Measurements from ENCODE around the gene TRPM3. TPM values are rescaled to one million over a fixed set of nuclear protein-coding genes. Genes with fewer than 3 reads are reported as not detected.

The TRPM3 gene
- polyA plus RNA-seq, 12 donors = 0.16 to 2.0 (median 0.36) TPM; not detected in 2

- no peak for DNase-seq
These were observed 227.8 kb downstream of the TRPM3 start for GRCh38 chr9:70893580-70894122.

GRCh38 chr9:70888471-70888870 is 232.9 kb downstream of the TRPM3 start:
- DNase-seq = no peak

- no peak for DNase-seq
These were observed 233.6 kb downstream of the TRPM3 start for GRCh38 chr9:70887826-70888225.

- no peak for DNase-seq
These were observed 237.2 kb downstream of the TRPM3 start for GRCh38 chr9:70883963-70884793.

GRCh38 chr9:70883056-70883455 is 238.4 kb downstream of the TRPM3 start:
- DNase-seq = no peak

GRCh38 chr9:70881333-70881732 is 240.1 kb downstream of the TRPM3 start:
- no peak for DNase-seq

GRCh38 chr9:70880535-70880934 is 240.9 kb downstream of the TRPM3 start:
- no peak for DNase-seq

GRCh38 chr9:70878576-70878975 is 242.8 kb downstream of the TRPM3 start:
- no peak for DNase-seq

- DNase-seq = no peak
These were observed 247.0 kb downstream of the TRPM3 start for GRCh38 chr9:70874451-70874850.

- no peak for DNase-seq
These were observed 247.9 kb downstream of the TRPM3 start for GRCh38 chr9:70873506-70873905.

GRCh38 chr9:70868661-70869652 is 252.5 kb downstream of the TRPM3 start:
- DNase-seq = no peak

- DNase-seq = no peak
These were observed 253.4 kb downstream of the TRPM3 start for GRCh38 chr9:70868041-70868440.

- no peak for DNase-seq
These were observed 255.9 kb downstream of the TRPM3 start for GRCh38 chr9:70865471-70865870.

GRCh38 chr9:70861797-70862196 is 259.6 kb downstream of the TRPM3 start:
- no peak for DNase-seq

GRCh38 chr9:70861376-70861775 is 260.0 kb downstream of the TRPM3 start:
- DNase-seq = no peak

- no peak for DNase-seq
These were observed 261.7 kb downstream of the TRPM3 start for GRCh38 chr9:70859694-70860093.

GRCh38 chr9:70856411-70856810 is 265.0 kb downstream of the TRPM3 start:
- no peak for DNase-seq

- DNase-seq = no peak
These were observed 268.6 kb downstream of the TRPM3 start for GRCh38 chr9:70852711-70853240.

- DNase-seq = no peak
These were observed 281.2 kb downstream of the TRPM3 start for GRCh38 chr9:70840266-70840665.

- no peak for DNase-seq
These were observed 286.1 kb downstream of the TRPM3 start for GRCh38 chr9:70835323-70835722.

GRCh38 chr9:70832492-70832891 is 288.9 kb downstream of the TRPM3 start:
- DNase-seq = no peak

GRCh38 chr9:70830618-70831017 is 290.8 kb downstream of the TRPM3 start:
- DNase-seq = no peak

Data from muscle of arm (tissue), 12 donors.